ENCODE measurements around the gene PFKFB2. TPM values are rescaled to one million over a fixed set of nuclear protein-coding genes. Genes with fewer than 3 reads are reported as not detected.

PFKFB2 gene
- total RNA-seq = 49.9 TPM
- long read RNA-seq, full-length matches to known transcripts = 19 of 67 reads
- long read RNA-seq, partial matches to known transcripts = 4 of 67 reads
- long read RNA-seq, other reads (novel, unspliced or antisense) = 44 of 67 reads

- peak; percentile 99 for DNase-seq (ENCODE audit: low spot score)
- intact Hi-C loops (cut with DNase I) = loop anchor here (5.0 to 10.0 kb wide), 3 partner anchors 269 to 548 kb away; partner anchors contain the start of genes CD55 and RASSF5
Measured at GRCh38 chr1:207052911-207053769, at the start of gene PFKFB2. Gene PFKFB2, plus strand, starts transcription at chr1:207053275. Its CDS starts 1,443 bp downstream, at chr1:207054718.

DNA sequence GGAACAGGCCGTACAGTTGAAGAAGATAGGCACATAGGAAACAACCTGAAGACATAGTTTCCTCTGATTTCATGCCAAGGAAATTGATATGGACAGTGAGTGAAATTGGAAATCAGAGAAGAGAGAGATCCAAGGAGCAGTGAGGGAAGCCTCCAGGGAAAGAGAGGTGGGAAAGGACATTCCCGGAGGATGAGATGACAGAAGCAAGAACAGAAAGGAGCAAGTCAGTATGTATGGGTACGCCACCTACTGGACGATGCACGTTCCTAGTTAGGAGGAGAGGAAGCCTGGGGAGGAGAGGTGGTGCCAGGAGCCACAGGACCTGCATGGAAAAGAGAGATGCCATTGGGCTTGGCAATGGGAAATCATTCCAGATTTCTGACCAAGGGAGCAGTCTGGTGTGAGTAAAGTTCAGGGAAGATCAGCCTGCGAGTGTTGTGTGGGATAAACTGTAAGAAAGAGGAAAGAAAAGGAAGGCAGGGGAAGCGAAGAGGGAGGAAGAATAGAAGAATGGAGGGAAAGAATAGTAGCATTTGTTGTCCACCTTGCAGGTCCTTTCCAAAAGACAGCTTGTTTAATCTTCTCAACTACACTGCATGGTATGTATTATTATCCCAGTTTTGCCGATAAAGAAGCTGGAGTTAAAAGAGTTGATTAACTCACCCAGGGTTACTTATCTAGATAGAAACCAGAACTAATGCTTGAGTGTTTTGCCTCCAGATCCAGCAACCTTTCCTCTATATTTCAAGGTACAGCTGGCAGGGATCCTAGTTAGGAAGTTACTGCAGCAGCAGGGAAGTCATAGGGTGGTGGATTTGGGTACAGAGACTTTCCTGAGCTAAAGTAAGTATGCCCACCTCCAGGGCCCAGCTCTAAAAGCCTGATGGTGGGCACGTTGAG, 47.9 kb upstream of the PFKFB2 start:
- no peak for DNase-seq (ENCODE audit: low spot score)
- intact Hi-C loops (cut with DNase I) = no loop called here

GRCh38 chr1:207006083-207006482, 47.0 kb upstream of the PFKFB2 start:
- no peak for DNase-seq (ENCODE audit: low spot score)
- intact Hi-C loops (cut with DNase I) = no loop called here

- no peak for DNase-seq (ENCODE audit: low spot score)
Measured at GRCh38 chr1:207006914-207007313, 46.2 kb upstream of the PFKFB2 start.

GRCh38 chr1:207007352-207008033, 45.6 kb upstream of the PFKFB2 start:
- no peak for DNase-seq (ENCODE audit: low spot score)
- intact Hi-C loops (cut with DNase I) = no loop called here

More at GRCh38 chr1:207006914-207007313, 46.2 kb upstream of the PFKFB2 start:
- intact Hi-C loops (cut with DNase I) = no loop called here

DNA sequence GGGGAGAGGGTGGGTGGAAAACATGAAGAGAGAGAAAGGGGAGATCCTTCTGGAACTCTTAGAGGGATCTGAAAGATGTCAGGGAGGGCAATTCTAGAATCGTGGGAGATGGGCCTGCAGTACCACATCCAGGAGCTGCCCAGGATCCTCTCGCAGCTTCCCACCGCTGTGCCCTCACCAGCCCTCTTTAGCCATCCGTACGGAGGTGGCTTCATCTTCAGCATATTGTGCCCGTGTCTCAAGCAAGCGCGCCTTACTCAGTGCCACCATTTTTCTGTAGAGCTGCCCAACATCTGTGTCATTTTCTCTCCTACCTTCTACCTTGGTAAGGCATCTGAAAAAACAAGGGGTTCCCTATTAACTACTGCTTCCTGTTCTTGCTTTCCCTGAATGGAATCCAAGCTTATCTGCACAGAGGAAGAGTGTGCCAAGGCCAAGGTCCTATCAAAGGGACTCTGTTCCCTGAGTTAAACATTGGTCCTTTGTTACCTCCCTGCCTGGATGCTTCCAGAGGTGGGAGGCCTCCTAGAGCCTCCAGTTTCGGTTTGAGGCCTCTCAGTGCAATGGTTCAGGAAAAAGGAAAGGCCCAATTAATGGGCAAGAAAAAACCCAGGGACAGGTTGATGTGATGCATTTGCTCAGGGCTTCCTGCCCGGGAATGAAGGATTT, 43.8 kb upstream of the PFKFB2 start:
- intact Hi-C loops (cut with DNase I) = no loop called here

GRCh38 chr1:207009945-207010344, 43.1 kb upstream of the PFKFB2 start:
- no peak for DNase-seq (ENCODE audit: low spot score)
- intact Hi-C loops (cut with DNase I) = no loop called here

More for the DNA sequence above, 43.8 kb upstream of the PFKFB2 start:
- no peak for DNase-seq (ENCODE audit: low spot score)

DNA sequence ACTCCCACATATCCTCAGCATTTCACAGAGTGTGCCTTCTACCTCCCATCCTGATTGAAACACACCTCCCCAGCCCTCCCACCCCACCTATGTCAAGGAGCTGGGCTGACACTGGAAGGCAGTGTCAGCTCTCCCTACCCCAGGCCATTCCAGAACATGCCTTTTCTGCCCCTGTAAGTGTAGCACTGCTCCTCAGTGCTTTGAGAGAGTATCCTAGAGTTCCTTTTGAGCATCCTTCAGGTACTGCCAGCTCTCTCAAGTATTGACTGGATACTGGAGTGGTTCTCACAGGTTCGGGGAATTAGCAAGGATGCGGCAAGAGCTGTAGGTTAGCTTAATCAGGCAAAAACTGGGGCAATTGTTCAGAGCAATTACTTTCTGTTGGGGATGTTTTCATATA, 42.3 kb upstream of the PFKFB2 start:
- no peak for DNase-seq (ENCODE audit: low spot score)
- intact Hi-C loops (cut with DNase I) = no loop called here

- DNase-seq (ENCODE audit: low spot score) = no peak
- intact Hi-C loops (cut with DNase I) = no loop called here
Measured at GRCh38 chr1:207013321-207014085, 39.6 kb upstream of the PFKFB2 start.

DNA sequence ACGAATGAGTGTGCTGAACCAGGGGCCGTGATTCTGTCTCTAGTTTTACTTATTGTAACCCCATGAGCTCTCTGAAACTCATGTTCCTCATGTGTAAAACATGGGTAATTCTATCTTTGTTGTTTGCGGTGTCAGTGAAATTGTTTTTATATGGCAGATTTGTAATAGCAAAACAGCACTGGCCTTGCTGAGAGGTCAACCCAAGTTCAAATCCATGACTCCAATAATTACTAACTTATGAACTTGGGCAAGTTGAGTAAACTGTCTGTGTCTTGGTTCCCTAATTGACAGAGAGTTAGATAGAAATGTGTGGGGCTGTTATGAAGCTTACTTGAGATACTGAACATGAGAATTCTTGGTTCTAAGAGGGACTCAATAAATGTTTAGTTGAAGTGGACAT, 38.3 kb upstream of the PFKFB2 start:
- intact Hi-C loops (cut with DNase I) = no loop called here
- DNase-seq (ENCODE audit: low spot score) = no peak

DNA sequence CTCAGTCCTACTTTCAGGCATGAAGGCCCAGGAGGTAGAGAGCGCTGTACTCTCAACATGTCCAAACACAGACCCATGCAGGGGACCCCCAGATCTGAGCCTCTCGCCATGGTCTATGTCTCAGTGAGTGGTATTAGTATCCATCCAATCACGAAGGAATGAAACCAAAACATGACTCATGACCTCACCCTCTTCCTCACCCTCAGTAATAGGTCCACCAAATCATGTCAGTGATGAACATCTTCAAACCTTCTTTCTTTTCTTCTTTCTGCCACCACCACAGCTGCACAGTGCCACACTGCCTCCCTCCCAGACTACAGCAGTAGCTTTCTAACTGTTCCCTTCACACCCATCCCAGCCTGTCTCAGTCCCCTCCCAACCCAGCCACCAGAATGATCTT, 37.3 kb upstream of the PFKFB2 start:
- intact Hi-C loops (cut with DNase I) = no loop called here

DNA sequence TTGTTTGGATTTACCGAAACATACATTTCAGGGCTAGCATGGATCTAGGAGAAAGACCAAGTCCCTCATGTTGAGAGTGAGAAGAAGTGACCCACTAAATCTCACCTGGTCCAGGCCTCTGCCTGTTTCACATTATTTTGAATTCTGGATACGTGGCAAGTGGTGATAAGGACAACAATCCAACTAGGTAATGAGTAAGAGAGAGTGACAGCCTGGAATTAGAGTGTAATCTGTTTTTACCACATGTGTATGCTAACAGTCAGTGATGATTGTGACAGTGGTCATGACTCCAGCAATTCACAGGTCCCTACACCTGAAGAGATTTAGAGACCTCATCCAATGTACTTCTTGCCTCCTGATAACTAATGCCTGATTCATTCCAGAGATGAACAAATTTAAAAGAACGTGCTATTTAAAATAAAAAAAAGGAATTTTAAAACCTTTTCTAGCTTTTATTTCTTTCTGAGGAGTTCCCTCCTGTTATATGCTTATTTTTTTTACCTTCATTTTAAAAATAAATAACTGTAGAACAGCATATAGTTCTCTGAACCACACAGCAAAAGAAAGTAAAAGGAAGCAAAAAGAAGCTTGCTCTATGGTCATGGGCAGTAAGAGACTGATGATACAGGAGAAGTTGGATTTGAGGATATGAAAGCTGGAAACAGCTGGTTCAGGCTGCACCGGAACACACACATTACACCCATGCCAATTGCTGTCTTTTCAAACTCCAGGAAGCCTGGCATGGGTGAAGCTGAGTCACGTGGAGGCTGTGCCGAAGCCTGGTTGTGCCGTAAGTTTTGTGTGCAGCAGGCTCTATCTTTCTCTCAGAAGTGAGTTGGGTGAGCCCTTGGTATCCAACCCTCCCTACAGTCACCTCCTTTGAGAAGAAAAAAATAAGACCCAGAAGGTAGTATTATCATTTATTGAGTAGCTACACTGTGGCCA, 35.2 kb upstream of the PFKFB2 start:
- DNase-seq (ENCODE audit: low spot score) = no peak
- intact Hi-C loops (cut with DNase I) = no loop called here

More for the DNA sequence above, 37.3 kb upstream of the PFKFB2 start:
- DNase-seq (ENCODE audit: low spot score) = no peak

DNA sequence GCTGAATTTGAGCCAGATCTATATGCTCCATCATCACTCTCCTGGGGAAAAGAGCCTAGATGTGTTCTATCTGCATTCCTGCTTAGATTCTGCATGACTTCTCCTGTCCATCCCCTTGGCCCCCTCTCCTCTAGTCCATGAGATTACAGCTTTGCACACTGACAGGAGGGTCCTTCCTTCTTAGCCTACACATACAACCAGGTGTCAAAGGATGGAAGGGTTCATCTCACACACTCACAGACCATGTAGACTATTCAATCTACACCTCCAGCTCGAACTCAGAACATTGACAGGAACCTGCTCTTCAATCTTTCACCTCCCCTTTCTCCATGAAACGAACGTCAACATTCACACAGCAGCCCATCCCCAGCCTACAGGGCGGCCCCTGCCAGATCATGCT, 34.4 kb upstream of the PFKFB2 start:
- intact Hi-C loops (cut with DNase I) = no loop called here
- DNase-seq (ENCODE audit: low spot score) = no peak

GRCh38 chr1:207019161-207019560, 33.9 kb upstream of the PFKFB2 start:
- DNase-seq (ENCODE audit: low spot score) = no peak
- intact Hi-C loops (cut with DNase I) = no loop called here

DNA sequence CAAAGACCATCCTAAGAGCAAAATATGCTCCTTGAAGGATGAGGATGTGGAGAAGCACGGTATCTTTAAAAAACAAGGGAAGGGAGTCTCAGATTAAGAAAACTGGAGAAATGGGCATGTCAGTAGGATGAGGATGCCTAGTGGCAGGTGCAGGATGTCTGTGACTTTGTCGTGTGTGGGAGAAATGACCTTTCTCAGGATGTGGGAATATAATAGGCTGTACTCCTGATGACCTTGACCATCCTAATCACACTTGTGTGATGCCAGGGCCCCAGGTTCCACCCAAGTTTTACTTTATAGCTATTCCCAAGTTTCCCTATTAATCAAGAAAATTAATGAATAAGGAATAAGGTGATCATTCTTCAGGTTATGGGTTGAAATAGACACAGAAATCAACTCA, 33.4 kb upstream of the PFKFB2 start:
- intact Hi-C loops (cut with DNase I) = loop anchor here (5.0 kb wide), 1 partner anchor 48 kb away; no protein-coding TSS in a partner anchor
- no peak for DNase-seq (ENCODE audit: low spot score)

GRCh38 chr1:207020065-207020708, 32.9 kb upstream of the PFKFB2 start:
- intact Hi-C loops (cut with DNase I) = loop anchor here (5.0 kb wide), 1 partner anchor 47 kb away; no protein-coding TSS in a partner anchor
- no peak for DNase-seq (ENCODE audit: low spot score)

DNA sequence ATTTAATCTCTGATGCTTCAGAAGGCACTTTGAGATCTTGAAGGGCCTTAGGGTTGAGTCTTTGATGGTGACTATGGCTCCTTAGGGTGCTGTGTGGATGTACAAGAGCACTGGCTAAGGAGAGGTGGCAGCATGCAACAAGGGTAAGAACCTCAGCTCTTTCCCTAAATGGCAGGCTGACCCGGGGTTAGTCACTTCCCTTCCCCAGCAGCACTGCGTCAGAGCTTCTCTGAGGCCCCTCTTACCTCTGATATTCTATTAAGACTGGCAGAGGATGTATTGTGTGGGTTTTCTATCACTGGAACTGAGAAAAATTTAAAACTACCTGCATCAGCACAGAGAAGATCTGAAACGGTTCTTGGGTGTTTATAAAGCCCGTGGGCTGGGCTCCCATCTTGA, 32.4 kb upstream of the PFKFB2 start:
- intact Hi-C loops (cut with DNase I) = loop anchor here (5.0 kb wide), 1 partner anchor 47 kb away; no protein-coding TSS in a partner anchor
- no peak for DNase-seq (ENCODE audit: low spot score)

Measured in cardiac septum (tissue), 1 donor.